OCI-LY3 (cell line): ENCODE measurements around the gene TRABD.

Experiments
- H2AFZ ChIP-seq: fragments of 200-600, 300-600 bp; shearing (Covaris generic); 2 replicates; pipeline ENCODE4 v1.6.0; 2014; ENCODE audit warnings: antibody characterized with exemption, low read depth, low read length
- H3K27ac ChIP-seq: fragments of 200-600, 300-600 bp; sonication (generic); 2 replicates; pipeline ENCODE4 v1.5.1; 2014; ENCODE audit warnings: mild to moderate bottlenecking, low read length, moderate library complexity, mixed read lengths
- H3K27me3 ChIP-seq: fragments of 200-600, 300-600 bp; sonication (generic); 2 replicates; pipeline ENCODE4 v1.6.1; 2014; ENCODE audit warnings: low read depth, low read length, mixed read lengths
- H3K36me3 ChIP-seq: fragments of 200-600, 300-600 bp; sonication (generic); replicated peaks from 2 replicates; pipeline ENCODE3; 2014; ENCODE audit warnings: low read depth, low read length, mixed read lengths
- H3K4me1 ChIP-seq: fragments of 300-600, 200-600 bp; sonication (generic); 2 replicates; pipeline ENCODE4 v1.6.1; 2014; ENCODE audit warnings: low read length, mixed read lengths
- H3K4me2 ChIP-seq: fragments of 200-600, 300-600 bp; sonication (generic); 2 replicates; pipeline ENCODE4 v1.6.1; 2014; ENCODE audit warnings: low read length, mixed read lengths
- H3K4me3 ChIP-seq: fragments of 300-600, 200-600 bp; sonication (generic); 2 replicates; pipeline ENCODE4 v1.5.1; 2014; ENCODE audit warnings: antibody characterized with exemption, mild to moderate bottlenecking, low read length, moderate library complexity
- H3K79me2 ChIP-seq: fragments of 300-600, 200-600 bp; shearing (Covaris generic); 2 replicates; pipeline ENCODE4 v1.6.1; 2014; ENCODE audit warnings: mild to moderate bottlenecking, low read length, mixed read lengths
- H3K9ac ChIP-seq: fragments of 300-600, 200-600 bp; shearing (Covaris generic); 2 replicates; pipeline ENCODE4 v1.6.0; 2014; ENCODE audit warnings: mild to moderate bottlenecking, low read length, moderate library complexity
- H3K9me3 ChIP-seq: fragments of 200-600, 300-600 bp; shearing (Covaris generic); 2 replicates; pipeline ENCODE4 v1.6.1; 2014; ENCODE audit warnings: low read length, mixed read lengths; ENCODE audit not compliant: insufficient read depth
- H4K20me1 ChIP-seq: fragments of 200-600, 300-600 bp; sonication (generic); 2 replicates; pipeline ENCODE4 v1.6.1; 2016; ENCODE audit warnings: low read length, mixed read lengths; ENCODE audit not compliant: insufficient read depth
- EZH2phosphoT487 ChIP-seq: fragments of 200-600 bp; shearing (Covaris generic); IDR thresholded peaks from 2 replicates; pipeline ENCODE4 v1.6.1; 2018; ENCODE audit warnings: antibody characterized with exemption, mixed run types, low read depth
- TF ChIP-seq, protein P1 (sequence below): fragments of 200-600, 300-600 bp; sonication (generic); IDR thresholded peaks from 2 replicates; pipeline ENCODE4 v1.5.1; 2014; ENCODE audit warnings: antibody characterized with exemption, low read length, low read depth

TRABD gene

DNA sequence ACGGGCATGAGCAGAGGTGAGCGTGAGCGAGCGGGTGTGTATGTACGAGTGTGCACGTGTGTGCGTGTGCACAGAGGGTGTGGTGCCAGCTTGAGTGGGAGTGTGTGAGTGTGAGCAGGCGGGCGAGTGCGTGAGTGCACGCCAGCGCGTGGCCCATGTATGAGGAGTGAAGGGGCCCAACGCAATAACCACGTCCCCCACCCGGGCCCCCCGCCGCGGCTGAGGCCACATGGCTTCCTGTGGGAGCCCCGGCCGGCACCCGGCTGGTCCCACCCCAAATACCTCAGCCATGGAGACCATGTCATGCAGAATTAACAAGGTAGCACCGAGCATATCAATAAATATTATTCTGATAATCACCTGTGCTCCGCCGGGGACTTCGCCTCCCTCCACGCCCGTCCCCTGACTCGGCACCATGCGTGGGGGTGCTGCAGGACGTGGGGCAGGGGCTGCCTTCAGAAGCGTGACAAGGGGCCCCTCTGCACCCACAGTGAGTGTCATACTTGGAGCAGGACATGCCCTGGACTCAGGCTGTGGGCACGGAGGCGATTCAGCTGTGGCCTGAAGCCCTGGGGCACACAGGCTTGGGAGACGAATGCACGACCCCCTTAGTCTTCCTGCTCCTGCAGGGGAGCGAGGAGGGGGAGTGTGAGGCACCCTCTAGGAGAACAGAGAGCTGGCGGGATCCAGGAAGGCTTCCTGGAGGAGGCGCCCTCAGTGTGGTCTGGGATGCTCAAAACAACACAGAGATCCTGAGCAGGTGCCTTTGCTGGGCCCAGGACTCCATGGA lies 5.6 kb upstream of the TRABD start:
- H3K27me3 ChIP-seq, result no peaks in the 10 kb centered on the region
- H2AFZ ChIP-seq, result no peak overlapping the region
- no peaks in the 10 kb centered on the region for H3K36me3 ChIP-seq
- no peaks in the 10 kb centered on the region for H3K9me3 ChIP-seq
- no peak overlapping the region for H3K4me3 ChIP-seq
- TF ChIP-seq EZH2phosphoT487, result no peak
- TF ChIP-seq, protein P1, sequence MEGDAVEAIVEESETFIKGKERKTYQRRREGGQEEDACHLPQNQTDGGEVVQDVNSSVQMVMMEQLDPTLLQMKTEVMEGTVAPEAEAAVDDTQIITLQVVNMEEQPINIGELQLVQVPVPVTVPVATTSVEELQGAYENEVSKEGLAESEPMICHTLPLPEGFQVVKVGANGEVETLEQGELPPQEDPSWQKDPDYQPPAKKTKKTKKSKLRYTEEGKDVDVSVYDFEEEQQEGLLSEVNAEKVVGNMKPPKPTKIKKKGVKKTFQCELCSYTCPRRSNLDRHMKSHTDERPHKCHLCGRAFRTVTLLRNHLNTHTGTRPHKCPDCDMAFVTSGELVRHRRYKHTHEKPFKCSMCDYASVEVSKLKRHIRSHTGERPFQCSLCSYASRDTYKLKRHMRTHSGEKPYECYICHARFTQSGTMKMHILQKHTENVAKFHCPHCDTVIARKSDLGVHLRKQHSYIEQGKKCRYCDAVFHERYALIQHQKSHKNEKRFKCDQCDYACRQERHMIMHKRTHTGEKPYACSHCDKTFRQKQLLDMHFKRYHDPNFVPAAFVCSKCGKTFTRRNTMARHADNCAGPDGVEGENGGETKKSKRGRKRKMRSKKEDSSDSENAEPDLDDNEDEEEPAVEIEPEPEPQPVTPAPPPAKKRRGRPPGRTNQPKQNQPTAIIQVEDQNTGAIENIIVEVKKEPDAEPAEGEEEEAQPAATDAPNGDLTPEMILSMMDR, result no peak
- no peak overlapping the region for H3K4me2 ChIP-seq
- H3K9ac ChIP-seq, result no peak overlapping the region
- no peak overlapping the region for H3K27ac ChIP-seq
- H4K20me1 ChIP-seq, result no peaks in the 10 kb centered on the region
- peaks cover 12% of the 10 kb centered on the region for H3K4me1 ChIP-seq
- no peaks in the 10 kb centered on the region for H3K79me2 ChIP-seq

- H3K9me3 ChIP-seq, result no peaks in the 10 kb centered on the region
- H3K4me3 ChIP-seq, result no peak overlapping the region
- H3K27ac ChIP-seq, result no peak overlapping the region
- H3K4me1 ChIP-seq, result peaks cover 11% of the 10 kb centered on the region
- no peak overlapping the region for H2AFZ ChIP-seq
- H3K27me3 ChIP-seq, result no peaks in the 10 kb centered on the region
- no peaks in the 10 kb centered on the region for H3K36me3 ChIP-seq
- no peaks in the 10 kb centered on the region for H3K79me2 ChIP-seq
- TF ChIP-seq, protein P1, result no peak
- TF ChIP-seq EZH2phosphoT487, result no peak
- no peaks in the 10 kb centered on the region for H4K20me1 ChIP-seq
- H3K9ac ChIP-seq, result no peak overlapping the region
- H3K4me2 ChIP-seq, result no peak overlapping the region
Measured at GRCh38 chr22:50180727-50181521, 4.8 kb upstream of the TRABD start.

DNA sequence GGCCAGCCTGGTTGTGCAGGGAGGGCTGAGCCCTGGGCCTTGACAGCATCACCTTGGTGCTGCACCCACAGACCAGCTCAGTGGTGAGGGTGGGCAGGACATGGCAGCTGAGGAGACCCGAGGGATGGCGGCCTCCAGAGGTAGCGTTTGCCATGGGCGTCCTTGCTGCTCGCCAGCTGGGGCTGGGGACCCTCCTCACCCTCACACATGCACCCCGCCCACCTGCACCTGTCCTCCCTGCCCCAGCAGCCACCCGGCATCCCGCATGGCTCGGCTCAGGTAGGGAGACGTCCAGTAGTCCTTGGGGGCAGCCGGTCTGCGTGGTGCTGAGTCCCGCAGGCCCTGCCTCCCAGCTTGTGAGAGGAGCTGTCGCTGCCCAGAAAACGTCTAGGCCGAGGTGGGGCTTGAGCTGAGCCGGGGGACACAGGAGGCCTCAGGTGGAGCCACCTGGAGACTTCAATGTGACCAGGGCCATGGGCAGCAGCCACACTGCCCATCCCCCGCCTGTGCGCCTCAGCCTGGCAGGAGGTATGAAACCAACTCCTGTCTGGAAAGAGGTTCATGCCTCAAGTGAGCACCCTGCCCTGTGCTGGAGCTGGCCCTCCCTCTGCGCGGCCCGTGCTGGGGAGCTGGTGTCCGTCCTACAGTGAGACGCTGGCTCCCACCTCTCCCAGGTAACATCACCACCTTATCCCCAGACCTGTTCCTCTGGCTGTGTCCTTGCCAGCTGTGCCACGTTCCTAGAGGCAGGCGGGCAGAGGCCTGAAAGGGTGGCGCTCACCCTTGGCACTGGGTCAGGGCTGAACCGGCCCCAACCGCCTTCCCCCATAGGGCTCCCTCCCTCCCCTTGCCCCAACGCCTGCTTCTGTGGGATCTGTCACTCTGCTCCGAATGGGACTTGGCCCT lies 3.3 kb upstream of the TRABD start:
- Histone ChIP-seq H3K4me1 (peaks cover 7% of the 10 kb centered on the region), H3K27me3 (no peaks in the 10 kb centered on the region), H3K9me3 (no peaks in the 10 kb centered on the region), H3K9ac (no peak overlapping the region), H3K4me2 (no peak overlapping the region), H3K79me2 (peaks cover 15% of the 10 kb centered on the region), H3K36me3 (no peaks in the 10 kb centered on the region), H3K4me3 (no peak overlapping the region), H4K20me1 (no peaks in the 10 kb centered on the region), H3K27ac (no peak overlapping the region), H2AFZ (no peak overlapping the region)
- TF ChIP-seq, protein P1, result no peak
- no peak for TF ChIP-seq EZH2phosphoT487
